HG03095 (cell line): ENCODE data around the gene CCDC63.

Experiments
- ATAC-seq: cut with Tn5 transposase; IDR thresholded peaks from one replicate; pipeline ENCODE4 v1.9.1; 2021; ENCODE audit warnings: moderate library complexity; ENCODE audit not compliant: unreplicated experiment

CCDC63 gene

DNA sequence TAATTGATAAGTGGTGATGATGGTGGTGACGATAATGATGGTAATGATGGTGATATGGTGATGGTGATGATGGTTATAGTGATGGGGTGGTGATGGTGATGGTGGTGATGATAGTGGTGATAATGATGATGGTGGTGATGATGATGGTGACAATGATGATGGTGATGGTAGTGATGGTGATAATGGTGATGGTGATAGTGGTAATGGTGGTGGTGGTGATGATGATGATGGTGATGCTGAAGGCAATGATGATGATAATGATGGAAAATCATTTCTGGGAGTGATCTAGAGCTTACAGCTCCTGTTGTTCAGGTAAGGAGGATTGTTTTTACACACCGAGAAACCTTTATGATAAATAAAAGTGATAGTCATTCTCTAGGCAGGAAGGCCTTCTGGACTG, 33.9 kb downstream of the CCDC63 start:
- no peak for ATAC-seq

DNA sequence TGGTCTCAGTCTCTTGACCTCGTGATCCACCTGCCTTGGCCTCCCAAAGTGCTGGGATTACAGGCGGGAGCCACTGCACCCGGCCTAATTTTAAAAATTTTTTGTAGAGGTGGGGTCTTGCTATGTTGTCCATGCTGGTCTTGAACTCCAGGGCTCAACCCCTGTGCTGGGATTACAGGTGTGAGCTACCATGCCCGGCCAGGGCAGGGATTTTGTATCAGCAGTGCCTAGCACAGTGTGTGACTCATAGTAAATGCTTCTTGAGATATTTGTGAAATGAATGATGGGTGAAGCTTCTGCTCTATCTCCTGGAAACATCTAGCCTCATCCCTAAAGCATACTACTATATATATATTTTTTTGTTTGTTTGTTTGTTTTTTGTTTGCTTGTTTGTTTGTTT, 36.5 kb downstream of the CCDC63 start:
- no peak for ATAC-seq

DNA sequence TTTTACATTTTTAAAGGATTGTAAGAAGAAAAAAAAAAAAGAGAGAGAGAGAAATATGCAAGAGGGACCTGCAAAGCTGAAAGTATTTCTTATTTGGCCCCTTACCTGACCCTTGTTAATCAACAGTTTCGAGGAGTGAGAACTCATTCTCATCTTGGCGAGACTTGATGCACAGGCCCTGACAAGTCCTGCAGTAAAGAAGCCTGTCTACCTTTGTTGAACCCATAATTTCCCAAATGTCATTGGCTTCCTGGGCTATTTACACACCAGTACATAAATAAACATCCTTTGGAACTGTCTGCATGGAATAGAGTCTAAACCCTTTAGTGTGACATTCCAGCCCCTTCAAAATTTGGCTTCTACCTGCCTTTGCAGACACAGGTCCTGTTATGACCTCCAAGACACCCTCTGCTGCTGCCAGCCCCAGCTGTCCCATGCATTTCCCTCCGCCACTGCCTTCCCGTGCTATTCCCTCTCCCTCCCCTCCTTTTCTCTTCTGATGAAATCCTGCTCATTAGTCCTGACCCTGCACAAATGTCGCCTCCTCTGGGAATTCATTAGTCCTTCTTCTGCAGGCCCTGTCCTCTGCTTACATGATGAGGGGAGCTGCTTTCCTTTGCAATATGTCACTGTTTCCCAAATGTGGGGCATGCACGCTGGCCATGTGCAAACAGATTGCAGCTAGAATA, 38.5 kb downstream of the CCDC63 start:
- ATAC-seq: no peak

DNA sequence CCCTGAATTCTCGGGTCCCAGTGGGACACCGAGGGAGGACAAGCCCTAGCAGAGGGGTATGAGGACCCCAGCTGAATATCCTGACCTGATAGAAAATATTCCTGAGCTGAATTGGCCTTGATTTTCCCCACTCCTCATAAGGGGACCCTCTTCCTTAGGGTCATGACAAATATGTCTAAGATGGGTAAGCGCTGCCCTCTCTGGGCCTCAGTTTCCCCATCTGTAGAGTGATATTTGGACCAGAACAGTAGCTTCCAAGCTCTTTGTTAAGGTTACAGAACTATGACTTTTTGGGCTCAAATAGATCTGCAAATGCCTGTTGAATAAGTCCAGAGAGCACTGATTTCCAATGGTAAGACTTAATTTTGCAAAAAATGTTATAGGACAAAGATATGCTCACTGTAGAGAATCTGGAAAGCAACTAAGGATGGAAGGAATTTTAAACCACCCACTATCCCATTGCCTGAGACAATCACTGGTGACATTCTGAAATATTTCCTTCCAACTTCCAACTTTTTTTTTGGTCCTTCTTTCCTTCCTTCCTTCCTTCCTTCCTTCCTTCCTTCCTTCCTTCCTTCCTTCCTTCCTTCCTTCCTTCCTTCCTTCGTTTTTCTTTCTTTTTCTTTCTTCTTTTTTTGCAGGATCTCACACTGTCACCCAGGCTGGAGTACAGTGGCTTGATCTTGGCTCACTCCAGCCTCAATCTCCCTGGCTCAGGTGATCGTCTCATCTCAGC, 41.6 kb downstream of the CCDC63 start:
- ATAC-seq: no peak

DNA sequence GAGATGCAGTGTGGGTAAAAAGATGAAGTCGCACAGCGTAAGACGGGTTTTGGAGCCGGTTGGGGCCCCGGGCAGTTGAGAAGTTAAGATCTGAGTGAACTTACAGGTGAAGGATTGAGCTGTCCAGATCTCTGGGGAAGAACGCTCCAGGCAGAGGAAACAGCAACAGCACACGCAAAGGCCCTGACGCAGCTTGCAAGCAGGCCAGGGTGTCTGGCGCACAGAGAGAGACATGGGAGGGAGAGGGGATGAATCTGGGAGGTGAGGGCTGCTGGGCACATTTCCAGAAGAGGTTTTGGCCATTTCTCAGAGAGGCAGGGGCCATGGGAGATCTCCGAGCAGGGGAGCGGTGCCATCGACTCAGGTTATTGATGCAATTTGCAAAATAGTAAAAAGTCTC, 42.6 kb downstream of the CCDC63 start:
- no peak for ATAC-seq

DNA sequence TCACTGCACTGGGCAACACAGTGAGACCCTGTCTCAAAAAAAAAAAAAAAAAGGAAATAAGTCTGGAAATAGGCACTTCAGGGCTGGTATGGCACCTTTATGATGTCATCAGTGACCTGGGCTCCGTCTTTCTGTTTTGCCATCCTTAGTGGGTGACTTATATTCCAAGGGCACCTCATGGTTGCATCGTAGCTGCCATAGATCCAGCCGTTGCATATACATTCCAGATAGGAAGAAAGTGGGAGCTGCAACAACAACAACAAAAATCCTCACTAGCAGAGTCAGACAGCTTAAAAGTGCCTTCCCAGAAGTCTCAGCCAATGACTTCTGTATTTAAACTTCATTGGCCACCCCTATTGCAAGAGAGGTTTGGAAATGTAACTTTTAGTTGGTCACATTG, 47.2 kb downstream of the CCDC63 start:
- ATAC-seq: no peak

DNA sequence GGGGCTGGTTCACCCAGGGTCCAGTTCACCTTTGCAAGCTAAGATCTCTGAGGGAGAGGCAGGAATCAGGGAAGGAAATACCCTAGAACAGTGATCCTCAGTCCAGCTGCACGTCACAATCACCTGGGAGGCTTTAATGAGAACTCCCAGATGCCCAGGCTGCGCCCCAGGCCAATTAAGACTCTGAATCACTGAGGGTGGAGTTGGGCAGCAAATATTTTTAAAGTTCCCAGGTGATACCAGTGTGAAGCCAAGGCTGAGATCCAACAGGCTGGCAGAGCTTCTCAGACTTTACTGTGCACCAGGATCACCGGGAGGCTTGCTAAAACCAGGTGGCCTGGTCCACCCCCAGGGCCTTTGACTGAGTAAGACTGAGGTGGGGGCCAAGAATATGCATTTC, 49.8 kb downstream of the CCDC63 start:
- no peak for ATAC-seq

DNA sequence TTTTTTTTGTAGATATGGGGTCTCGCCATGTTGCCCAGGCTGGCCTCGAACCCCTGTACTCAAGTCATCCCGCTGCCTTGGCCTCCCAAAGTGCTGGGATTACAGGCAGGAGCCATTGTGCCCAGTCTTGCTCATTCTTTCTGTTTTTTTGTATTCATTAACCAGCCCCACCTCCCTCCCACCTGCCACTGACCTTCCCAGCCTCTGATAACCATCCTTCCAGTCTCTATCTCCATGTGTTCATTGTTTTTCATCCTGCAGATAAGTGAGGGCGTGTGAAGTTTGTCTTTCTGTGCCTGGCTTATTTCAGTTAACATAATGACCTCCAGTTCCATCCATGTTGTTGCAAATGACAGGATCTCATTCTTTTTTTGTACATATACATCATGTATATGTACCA, 54.6 kb downstream of the CCDC63 start:
- ATAC-seq: no peak

DNA sequence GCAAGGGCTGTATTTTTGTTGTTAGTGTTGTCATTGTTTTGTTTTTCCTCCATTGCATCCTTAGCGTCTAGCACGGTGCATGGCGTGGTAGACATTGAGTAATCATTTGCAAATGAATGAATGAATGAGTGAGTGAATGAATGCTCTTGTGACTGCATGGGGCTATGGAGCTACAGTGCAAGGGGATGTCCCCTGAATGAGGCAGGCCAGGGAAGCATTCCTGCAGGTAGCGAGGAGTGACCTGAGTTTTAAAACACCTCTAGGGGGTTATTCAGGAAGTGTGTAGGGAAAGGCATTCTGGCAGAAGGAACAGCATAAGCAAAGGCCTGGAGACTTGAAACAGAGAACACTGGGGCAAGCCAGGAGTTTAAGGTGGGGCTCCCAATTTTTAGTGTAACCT, 56.7 kb downstream of the CCDC63 start:
- no peak for ATAC-seq

DNA sequence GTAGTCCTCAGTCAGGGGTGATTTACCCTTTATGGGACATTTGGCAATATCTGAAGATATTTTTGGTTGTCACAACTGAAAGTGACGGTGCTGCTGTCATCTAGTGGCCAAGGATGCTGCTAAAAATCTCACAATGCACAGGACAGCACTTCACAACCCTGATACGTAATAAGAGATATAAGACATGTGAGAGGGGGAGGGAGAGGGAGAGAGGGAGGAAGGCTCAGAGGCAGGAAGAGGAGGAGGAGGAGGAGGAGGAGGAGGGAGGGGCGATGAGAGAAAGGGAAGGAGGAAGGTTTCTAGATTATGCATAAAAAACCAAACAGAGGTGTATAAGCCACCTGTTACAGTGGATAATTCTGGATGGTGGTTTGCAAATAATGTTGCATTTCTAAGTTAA, 59.3 kb downstream of the CCDC63 start:
- ATAC-seq: no peak

DNA sequence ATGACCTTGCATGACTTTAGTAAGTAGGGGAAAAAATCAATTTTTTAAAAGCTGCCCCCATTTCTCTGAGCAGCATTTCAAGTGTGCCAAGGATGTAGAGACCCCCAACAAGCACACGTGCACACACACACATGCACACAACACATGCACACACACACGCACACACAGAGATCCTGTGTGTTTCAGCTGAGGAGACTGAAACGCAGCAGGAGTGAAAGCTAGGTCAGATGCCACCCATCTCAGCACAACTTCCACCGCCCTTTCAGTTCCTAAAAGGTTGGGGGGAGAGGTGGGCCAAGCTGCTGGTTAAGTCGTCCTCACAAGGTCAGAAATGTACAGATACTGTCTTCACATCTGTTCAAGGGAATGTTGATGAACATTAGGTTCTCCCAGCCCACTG, 59.7 kb downstream of the CCDC63 start:
- ATAC-seq: no peak

DNA sequence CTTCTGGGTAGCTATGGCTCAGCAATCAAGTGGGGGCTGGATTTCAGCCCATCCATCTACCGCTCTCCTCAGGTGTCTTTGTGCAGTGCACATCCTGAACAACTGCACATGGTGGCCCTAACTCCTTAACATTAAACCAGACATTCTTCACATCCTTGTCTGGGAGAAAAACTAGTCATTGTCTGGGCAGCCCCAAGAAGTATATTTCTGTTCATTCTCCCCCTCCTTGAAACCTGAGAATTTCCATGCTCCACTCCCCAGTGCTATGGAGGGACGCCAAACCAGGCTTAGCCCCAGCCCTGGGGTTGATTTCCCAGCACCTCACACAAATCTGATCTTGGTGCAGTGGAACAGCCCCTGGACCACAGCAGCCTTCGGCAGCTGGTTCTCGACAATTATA, 60.2 kb downstream of the CCDC63 start:
- no peak for ATAC-seq

DNA sequence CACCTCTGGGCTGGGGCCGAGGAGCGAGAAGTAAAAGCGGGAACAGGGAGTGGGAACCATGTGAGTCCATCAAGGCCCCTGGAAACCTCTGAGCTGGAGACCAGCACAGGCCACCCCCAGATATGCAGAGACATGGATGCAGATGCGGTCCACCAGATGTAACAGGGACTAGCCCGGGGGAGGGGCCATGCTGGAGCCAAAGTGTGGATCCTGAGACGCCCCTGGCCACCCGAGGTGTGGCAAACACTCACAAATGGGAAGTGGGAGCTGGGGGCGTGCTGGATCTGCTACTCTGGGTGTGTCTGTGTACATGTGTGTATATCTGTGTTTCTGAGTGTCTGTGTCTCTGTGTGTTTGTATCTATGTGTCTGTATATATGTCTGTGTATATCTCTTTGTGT, 60.8 kb downstream of the CCDC63 start:
- no peak for ATAC-seq

DNA sequence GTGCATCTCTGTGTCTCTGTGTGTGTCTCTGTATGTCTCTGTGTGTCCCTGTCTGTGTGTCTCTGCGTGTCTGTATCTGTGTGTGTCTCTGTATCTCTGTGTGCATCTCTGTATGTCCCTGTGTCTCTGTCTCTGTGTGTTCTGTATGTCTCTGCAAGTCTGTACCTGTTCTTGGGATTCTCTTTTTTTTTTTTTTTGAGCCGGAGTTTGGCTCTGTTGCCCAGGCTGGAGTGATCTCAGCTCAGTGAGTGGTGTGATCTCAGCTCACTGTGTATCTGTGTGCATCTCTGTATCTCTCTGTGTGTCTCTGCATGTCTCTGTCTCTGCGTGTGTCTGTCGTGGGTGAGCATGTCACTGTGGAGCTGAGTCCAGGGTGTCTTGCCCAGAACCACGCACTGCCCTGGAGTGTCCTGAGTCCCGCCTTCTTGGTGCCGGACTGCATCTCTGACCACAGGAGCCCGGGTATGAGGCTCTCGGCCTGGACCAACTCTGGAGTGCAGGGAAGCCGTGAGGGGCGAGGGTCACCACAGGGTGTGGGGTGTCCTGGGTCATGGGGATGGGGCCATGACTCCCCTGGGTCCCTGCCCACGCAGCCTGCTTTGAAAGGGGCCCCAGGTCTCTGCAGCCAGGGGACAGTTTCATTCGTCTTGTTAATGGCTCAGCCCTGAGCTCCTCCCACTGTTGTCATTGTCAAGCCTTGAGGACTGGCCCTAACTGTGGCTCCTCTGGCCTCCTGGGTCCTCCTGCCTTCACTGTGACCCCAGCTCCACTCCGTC, 61.8 kb downstream of the CCDC63 start:
- no peak for ATAC-seq

DNA sequence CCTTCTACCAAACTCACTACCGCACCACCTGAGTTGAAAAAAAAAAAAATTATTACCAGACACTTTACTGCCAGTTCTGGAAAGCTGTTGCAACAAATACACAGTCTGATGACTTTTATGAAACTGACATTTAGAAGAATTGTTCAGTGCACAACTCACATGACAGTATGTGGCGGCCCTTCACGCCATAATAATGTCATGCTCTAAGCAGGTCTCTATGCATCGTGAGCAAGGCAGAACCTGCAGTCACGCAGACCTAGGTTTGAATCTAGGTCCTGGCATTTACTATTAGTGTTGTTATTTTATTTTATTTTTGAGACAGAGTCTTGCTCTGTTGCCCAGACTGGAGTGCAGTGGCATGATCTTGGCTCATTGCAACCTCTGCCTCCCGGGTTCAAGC, 65.5 kb downstream of the CCDC63 start:
- no peak for ATAC-seq

DNA sequence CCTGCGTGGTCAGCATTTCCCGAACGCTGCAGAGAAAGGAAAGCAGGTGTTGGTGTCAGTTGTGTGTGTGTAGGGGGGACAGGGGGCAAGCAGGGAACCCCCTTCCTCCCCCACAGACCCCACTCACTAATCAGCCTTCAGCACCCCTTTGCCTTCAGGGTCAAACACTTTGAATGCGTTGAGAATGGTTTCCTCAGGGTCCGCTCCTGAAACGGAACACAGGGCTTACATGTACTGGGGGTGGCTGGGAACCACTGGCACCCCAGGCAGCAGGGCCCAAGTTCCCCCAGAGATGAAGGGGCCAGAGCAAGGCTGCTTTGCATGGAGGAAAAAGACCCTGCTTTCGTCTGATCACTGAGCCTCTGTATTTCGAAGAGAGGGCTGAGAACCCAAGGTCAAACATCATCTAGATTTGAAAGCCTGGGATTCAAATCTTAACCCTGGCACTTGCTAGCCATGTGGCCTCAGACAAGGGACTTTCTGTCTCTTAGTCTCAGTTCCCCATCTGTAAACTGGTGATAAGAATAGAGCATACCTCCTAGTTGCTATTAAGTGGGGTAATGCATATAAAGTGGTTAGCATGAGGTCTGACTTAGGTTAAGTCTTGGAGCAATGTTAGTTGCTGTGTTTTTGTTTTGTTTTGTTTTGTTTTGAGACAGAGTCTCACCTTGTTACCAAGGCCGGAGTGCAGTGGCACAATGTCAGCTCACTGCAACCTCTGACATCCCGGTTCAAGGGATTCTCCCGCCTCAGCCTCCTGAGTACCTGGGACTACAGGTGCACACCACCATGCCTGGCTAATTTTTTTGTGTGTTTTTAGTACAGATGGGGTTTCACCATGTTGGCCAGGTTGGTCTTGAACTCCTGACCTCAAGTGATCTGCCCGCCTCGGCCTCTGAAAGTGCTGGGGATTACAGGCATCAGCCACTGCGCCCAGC, 66.6 kb downstream of the CCDC63 start:
- ATAC-seq: peak; percentile 96

DNA sequence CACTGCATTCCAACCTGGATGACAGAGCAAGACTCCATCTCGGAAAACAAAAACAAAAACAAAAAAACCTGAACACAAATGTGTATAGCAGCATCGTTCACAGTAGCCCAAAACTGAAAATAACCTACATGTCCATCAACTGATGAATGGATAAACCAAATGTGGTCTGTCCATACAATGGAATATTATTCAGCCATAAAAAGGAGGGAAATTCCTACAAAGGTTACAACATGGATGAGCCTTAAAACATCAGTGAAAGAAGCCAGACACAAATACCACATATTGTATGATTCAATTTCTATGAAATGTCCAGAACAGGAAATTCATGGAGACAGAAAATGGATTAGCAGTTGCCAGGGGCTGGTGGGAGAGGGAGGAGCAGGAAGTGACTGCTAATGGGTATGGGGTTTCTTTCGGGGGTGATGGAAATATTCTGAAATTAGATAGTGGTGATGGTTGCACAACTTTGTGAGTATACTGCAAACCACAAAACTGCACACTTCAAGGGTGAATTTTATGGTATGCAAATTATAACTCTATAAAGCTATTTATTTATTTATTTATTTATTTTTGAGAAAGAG, 69.6 kb downstream of the CCDC63 start:
- ATAC-seq: no peak

DNA sequence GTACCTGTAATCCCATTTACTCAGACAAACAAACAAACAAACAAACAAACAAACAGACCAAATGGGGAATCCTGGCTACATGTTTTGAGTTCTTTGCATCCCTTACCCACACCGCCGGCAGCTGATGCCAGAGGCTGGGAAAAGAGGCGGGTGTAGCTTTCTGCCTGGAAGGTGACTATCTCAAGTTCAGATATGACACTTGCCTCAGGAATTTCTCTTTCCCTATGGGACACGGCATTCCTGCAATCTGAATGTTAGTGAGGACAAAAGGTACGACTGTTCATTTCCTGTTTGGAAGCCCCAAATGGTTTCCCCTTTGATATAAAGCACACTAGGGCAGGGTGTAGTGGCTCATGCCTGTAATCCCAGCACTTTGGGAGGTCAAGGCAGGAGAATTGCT, 70.7 kb downstream of the CCDC63 start:
- ATAC-seq: no peak

DNA sequence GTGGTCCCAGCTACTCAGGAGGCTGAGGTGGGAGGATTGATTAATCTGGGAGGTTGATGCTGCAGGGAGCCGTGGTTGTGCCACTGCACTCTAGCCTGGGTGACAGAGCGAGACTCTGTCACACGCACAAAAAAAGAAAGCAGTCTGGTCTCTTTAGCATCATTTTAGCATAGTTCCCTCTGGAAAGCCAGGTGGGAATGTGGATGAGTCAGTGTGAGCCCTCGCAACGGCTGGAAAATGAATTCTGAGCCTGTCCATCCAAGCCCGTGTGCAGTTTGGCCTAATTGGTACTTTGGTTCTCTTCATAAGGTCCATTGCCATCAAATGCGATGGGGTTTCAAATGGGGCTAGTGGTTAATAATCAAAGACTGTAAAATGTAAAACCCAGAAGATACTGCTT, 71.2 kb downstream of the CCDC63 start:
- ATAC-seq: no peak

DNA sequence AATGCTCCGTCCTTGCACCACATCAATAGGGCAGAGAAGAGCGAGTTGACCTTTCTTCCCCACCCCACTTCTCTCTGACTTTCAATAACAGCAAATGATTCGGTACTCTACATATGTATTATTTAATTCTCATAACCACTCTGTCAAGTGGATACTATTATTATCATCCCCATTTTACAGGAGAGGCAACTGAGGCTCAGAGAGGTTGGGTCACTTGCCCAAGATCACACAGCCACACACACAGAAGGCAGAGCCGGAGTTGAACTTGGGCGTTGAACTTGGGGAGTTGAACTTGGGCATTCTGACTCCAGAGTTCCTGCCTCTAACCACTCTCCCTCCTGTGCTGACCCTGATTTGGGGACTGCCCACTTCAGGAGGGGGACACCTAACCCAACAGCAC, 72.9 kb downstream of the CCDC63 start:
- no peak for ATAC-seq
